Measurements from ENCODE around the gene PRKN. TPM values are rescaled to one million over a fixed set of nuclear protein-coding genes. Genes with fewer than 3 reads are reported as not detected.

Gene PRKN
- total RNA-seq, 1 donor from 2014 or later = 5.1 TPM

GRCh38 chr6:161445021-161445799 is 1282.4 kb downstream of the PRKN start:
- no peaks in the 10 kb centered on the region for H3K36me3 Mint-ChIP-seq (ENCODE audit: low read depth, unreplicated experiment)
- no peak overlapping the region for H3K4me3 Mint-ChIP-seq (ENCODE audit: unreplicated experiment)
- no peak for DNase-seq (ENCODE audit: low spot score)
- H3K9me3 Mint-ChIP-seq (ENCODE audit: unreplicated experiment) = no peaks in the 10 kb centered on the region
- no peak for TF ChIP-seq CTCF (IDR thresholded peaks at IDR 0.05; ENCODE audit: unreplicated experiment)
- H3K27ac Mint-ChIP-seq (ENCODE audit: unreplicated experiment) = no peak overlapping the region
- H3K27me3 Mint-ChIP-seq (ENCODE audit: unreplicated experiment) = peaks cover 12% of the 10 kb centered on the region
- peaks cover 11% of the 10 kb centered on the region for H3K4me1 Mint-ChIP-seq (ENCODE audit: unreplicated experiment)

- Mint-ChIP-seq H3K4me3 (ENCODE audit: unreplicated experiment) (no peak overlapping the region), H3K4me1 (ENCODE audit: unreplicated experiment) (peaks cover 11% of the 10 kb centered on the region), H3K9me3 (ENCODE audit: unreplicated experiment) (no peaks in the 10 kb centered on the region), H3K27ac (ENCODE audit: unreplicated experiment) (no peak overlapping the region), H3K36me3 (ENCODE audit: low read depth, unreplicated experiment) (no peaks in the 10 kb centered on the region), H3K27me3 (ENCODE audit: unreplicated experiment) (peaks cover 10% of the 10 kb centered on the region)
- no peak for TF ChIP-seq CTCF (IDR thresholded peaks at IDR 0.05; ENCODE audit: unreplicated experiment)
- DNase-seq (ENCODE audit: low spot score) = no peak
These were observed 1283.1 kb downstream of the PRKN start for GRCh38 chr6:161444464-161444863.

GRCh38 chr6:161443848-161444247 is 1283.7 kb downstream of the PRKN start:
- H3K27me3 Mint-ChIP-seq (ENCODE audit: unreplicated experiment) = peaks cover 11% of the 10 kb centered on the region
- DNase-seq (ENCODE audit: low spot score) = no peak
- H3K4me3 Mint-ChIP-seq (ENCODE audit: unreplicated experiment) = no peak overlapping the region
- no peak for TF ChIP-seq CTCF (IDR thresholded peaks at IDR 0.05; ENCODE audit: unreplicated experiment)
- no peak overlapping the region for H3K27ac Mint-ChIP-seq (ENCODE audit: unreplicated experiment)
- no peaks in the 10 kb centered on the region for H3K9me3 Mint-ChIP-seq (ENCODE audit: unreplicated experiment)
- peaks cover 11% of the 10 kb centered on the region for H3K4me1 Mint-ChIP-seq (ENCODE audit: unreplicated experiment)
- H3K36me3 Mint-ChIP-seq (ENCODE audit: low read depth, unreplicated experiment) = no peaks in the 10 kb centered on the region

GRCh38 chr6:161442420-161442819 is 1285.1 kb downstream of the PRKN start:
- Mint-ChIP-seq H3K4me3 (ENCODE audit: unreplicated experiment) (no peak overlapping the region), H3K27ac (ENCODE audit: unreplicated experiment) (no peak overlapping the region)

More at GRCh38 chr6:161442420-161442819, 1285.1 kb downstream of the PRKN start:
- Mint-ChIP-seq H3K27me3 (ENCODE audit: unreplicated experiment) (peaks cover 9% of the 10 kb centered on the region), H3K4me1 (ENCODE audit: unreplicated experiment) (peaks cover 11% of the 10 kb centered on the region), H3K36me3 (ENCODE audit: low read depth, unreplicated experiment) (no peaks in the 10 kb centered on the region), H3K9me3 (ENCODE audit: unreplicated experiment) (no peaks in the 10 kb centered on the region)
- TF ChIP-seq CTCF (IDR thresholded peaks at IDR 0.05; ENCODE audit: unreplicated experiment) = no peak
- DNase-seq (ENCODE audit: low spot score) = no peak
